GM12873 (cell line): ENCODE data around the gene GAST.

Source experiments
- CTCF ChIP-seq: IDR thresholded peaks from 2 replicates; pipeline ENCODE4 v1.5.1; 2012; ENCODE audit warnings: low read depth, mild to moderate bottlenecking, moderate library complexity, low read length, control low read depth; ENCODE audit not compliant: insufficient read depth; ENCODE audit errors: missing control alignments

GAST gene

GRCh38 chr17:41666708-41667279, 45.3 kb upstream of the GAST start:
- peak; percentile 96 for TF ChIP-seq CTCF

GRCh38 chr17:41667280-41668041, 44.7 kb upstream of the GAST start:
- TF ChIP-seq CTCF = no peak

- TF ChIP-seq CTCF = no peak
These were observed 40.0 kb upstream of the GAST start for GRCh38 chr17:41672153-41672552.

GRCh38 chr17:41676058-41676419, 36.1 kb upstream of the GAST start:
- TF ChIP-seq CTCF = no peak

- TF ChIP-seq CTCF = no peak
These were observed 33.7 kb upstream of the GAST start for GRCh38 chr17:41678411-41678906.

GRCh38 chr17:41678907-41679739, 33.0 kb upstream of the GAST start:
- peak; percentile 49 for TF ChIP-seq CTCF
